HG02938 (cell line): ENCODE data around the gene C1orf216.
"Not testable (repeated sequence)": the region's sequence is repeated elsewhere in the genome, so short reads cannot be mapped to it uniquely, and the experiment has no call there.

Experiments used
- ATAC-seq: cut with Tn5 transposase; IDR thresholded peaks from one replicate; pipeline ENCODE4 v1.9.1; 2021; ENCODE audit warnings: mild to moderate bottlenecking, moderate library complexity; ENCODE audit not compliant: unreplicated experiment

Gene C1orf216, protein sequence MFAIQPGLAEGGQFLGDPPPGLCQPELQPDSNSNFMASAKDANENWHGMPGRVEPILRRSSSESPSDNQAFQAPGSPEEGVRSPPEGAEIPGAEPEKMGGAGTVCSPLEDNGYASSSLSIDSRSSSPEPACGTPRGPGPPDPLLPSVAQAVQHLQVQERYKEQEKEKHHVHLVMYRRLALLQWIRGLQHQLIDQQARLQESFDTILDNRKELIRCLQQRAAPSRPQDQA

GRCh38 chr1:35718492-35719336 lies at the start of gene C1orf216:
TSS of gene C1orf216 (minus strand) at chr1:35718884. CDS start at chr1:35716321, 2,563 bp downstream.
- ATAC-seq: no peak

GRCh38 chr1:35764283-35764682 lies 45.6 kb upstream of the C1orf216 start:
- ATAC-seq: no peak

GRCh38 chr1:35763201-35763600 lies 44.5 kb upstream of the C1orf216 start:
- ATAC-seq: no peak

GRCh38 chr1:35762141-35762540 lies 43.5 kb upstream of the C1orf216 start:
- no peak for ATAC-seq

DNA sequence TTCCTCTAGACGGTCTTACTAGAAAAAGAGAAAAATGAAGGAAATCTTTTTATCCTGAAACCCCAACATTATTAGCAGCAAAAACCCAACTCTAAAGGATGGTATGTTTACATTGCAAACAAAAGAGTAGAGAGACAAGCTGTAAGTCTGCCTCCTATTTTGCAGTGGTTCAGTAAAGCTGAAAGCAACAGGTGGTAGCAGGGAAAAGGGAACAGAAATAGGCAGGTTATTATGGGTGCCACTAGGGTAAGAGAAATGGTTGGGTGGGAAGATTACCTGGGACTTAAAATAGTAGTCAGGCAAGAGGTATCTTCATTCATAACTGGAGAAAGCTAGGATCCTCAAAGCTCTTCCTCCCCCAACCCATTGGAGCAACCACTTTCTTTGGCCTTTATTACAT lies 37.4 kb upstream of the C1orf216 start:
- ATAC-seq: no peak

DNA sequence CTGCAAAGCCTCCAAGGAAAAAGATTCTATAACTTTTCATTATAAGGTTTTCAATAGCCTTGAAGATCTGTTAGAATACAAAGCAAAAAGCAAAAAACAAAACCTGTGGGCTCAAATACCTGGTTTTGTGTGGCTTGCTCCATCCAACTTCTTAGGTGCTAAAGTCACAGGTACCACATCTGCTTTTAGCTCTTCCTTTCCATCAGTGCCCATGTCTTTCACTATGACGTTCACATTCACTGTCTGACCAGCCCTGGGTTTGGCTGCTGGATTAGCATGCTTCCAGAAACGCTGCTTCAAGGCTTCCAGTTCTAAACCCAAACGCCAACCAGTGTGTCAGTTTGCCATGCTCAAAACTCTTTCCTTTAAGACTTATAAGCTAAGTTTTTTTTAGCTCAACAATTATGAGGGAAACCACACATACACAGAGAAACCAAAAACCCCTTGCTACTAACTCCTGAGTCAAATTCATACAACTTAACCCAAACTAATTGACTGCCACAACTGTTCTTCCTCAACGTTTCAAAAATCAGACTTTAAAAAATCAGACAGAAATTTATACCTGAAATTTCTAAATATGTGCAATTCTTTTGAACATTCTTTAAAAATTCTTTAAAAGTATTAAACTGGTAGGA lies 35.1 kb upstream of the C1orf216 start:
- no peak for ATAC-seq

DNA sequence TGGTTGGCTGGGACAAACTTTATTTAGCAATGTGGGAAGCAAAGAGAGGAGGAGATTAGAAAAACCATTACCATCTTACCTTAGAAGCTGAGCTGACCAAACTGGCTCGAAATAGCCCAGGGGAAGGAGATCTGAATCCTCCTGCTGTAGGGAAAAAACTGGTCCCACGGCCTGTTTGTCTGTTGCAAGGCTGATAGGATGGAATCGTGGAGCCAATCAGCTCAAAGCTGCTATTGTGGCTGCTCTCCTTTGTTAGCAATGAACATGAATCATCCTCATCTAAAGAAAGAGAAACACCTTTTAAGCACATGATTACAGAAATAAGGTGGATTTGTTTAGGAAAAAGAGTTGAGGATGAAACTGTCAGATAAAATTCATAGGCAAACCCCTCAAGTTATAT lies 29.6 kb upstream of the C1orf216 start:
- ATAC-seq: no peak

DNA sequence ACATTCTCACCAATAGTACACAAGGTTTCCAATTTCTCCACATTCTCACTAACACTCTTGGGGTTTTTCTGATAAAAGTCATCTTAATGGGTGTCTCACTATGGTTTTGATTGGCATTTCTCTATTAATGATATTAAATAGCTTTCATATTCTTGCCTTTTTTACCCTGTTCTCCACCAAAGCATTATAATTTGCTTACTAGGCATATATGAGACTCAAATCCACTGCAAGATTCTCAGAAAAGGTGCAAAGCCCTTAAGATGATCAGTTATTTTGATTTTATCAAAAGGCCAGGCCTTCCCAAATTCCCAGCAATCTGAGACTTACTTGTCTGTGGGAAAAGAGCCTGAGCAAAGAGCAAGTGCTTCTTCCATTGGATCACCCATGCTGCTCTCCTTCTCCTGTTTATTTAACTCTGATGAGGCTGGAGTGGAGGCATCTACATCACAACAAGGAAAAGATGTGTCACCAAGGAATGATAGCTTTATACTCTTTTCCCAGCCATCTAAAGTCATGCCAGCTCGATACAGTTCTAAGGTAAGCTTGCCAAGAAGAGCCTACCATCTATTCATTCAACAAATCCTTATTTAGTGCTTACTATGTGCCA lies 26.5 kb upstream of the C1orf216 start:
- no peak for ATAC-seq

DNA sequence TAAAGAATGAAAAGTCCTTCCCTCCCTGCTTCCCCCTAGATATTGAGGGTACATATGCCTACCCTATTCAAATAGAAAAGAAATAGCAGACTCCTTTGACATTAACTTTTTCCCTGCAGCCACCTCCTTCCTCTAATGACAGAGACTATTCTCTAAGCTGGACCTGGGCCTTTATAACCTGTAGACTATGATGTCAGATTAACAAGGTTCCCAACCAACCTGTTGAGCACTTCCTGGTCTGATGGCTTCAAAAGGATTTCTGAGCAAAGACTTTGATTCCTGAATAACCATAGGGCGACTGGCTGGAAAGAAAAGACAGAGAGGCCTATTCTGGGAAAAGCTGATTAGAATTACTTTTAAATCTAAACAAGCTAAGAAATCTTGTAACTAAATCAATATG lies 18.4 kb upstream of the C1orf216 start:
- ATAC-seq: no peak

- ATAC-seq: no peak
Observed at GRCh38 chr1:35727434-35728040, 8.9 kb upstream of the C1orf216 start.

DNA sequence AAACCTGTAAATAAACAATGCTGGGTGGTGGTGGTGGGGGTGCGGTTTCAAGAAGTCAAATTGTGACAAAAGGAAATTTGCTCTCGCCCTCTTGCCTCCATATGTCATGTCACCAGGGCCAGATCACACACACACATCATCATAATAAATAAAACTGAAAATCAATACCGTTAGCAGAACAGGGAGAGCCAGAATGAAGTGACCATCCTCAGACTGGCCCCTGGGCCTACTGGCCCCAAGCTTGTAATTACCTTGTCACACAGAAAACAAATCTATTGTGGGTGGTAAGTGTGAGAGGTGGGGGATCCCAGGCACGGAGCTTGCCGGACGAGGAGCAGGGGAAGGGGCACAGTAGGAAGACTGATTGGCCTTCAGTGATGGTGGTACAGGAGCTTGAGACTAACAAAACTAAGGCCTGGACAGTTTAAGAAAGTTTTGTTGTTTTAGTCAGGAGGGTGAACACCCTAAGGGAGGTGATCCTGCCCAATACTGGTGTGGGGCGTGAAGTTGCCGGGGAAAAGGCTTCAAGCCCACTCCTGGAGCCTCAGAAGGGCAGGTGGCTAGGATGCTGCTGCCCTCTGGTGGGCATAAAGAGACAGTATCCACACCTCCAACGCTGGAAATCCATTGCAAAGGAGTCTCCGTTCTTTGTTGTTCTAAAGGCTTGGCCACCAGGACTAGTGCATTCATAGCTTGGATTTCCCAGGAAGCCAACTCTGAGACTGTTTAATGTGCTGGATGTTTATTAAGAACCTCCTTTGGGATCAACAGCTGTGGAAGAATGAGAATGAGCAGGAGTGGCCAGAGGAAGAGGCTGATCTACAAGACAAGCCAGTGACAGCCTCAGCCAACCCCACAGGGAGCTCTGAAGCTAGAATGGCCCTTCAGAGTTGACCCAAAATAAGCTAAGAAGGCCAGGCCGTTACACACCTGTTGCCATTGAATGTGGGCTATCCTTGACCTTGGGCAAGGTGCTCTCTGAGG lies 8.1 kb upstream of the C1orf216 start:
- ATAC-seq: no peak

DNA sequence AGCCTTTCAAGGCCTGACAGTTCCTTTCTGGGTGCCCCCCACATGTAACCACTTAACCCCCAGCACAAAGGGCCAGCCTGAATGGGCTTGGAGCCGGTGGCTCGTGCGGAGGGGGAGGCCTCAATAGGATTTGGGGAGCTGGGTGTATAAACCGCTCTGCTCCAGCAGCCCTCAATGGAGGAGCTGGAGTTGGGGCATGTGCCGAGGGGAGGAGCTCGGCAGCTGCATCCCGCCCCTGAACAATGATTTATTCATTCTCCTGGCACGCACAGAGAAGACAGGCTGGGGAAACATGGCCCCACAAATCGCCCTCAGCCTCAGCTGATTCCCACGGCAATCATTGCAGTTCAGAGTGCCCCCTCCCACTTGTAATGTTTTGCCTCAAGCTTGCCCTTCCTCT lies 6.9 kb upstream of the C1orf216 start:
- ATAC-seq: no peak

DNA sequence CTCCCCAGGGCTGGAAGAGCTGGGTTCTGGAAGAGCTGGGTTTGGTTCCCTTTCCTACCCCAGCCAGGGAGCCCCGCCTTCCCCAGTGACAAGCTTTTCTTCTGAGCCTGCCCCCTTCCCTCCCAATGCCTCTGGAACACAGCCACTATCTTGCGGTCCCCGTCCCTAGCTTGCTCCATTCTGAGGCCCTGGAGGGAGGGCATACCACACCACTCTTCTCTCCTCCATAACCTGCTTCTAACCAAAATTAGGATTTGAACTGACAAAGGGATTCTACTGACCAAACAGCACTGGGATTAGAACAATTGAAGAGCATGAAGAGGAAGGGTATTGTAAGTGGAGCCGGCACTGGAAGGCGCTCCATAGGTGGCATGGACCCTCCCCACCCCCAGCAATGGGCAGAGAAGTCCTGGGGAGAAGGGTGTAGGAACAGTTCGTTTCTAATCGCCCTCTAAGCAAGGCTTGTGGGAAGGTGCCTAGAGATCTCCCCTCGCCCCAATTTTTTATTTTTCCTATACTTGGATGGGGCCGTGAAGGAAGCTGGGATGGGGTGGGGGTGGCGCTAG lies 690 bp downstream of the C1orf216 start:
- ATAC-seq: no peak

DNA sequence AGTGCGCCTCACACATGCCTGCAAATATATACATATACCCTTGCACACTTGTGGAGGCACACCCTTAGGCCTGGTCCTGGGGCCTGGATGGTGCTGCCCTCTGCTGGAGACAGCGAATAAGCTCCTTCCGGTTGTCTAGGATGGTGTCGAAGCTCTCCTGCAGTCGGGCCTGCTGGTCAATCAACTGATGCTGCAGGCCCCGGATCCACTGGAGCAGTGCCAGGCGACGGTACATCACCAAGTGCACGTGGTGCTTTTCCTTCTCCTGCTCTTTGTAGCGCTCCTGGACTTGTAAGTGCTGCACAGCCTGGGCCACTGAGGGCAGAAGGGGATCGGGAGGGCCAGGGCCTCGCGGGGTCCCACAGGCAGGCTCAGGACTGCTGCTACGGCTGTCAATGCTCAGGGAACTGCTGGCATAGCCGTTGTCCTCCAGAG lies 3.1 kb downstream of the C1orf216 start:
- ATAC-seq: no peak

GRCh38 chr1:35714921-35715567 lies 3.6 kb downstream of the C1orf216 start:
- no peak for ATAC-seq

DNA sequence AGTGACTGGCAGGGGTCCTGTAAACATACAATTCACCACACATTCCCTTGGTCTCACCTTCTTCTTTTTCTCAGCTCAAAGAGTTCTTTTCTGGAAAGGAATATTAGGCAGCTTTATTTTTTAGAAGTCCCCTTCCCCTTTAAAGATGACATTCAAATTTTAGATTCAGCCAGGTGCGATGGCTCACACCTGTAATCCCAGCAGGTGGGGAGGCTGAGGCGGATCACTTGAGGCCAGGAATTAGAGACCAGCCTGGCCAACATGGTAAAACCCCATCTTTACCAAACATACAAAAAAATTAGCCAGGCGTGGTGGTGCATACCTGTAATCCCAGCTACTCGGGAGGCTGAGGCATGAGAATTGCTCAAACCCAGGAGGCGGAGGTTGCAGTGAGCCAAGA lies 7.6 kb downstream of the C1orf216 start:
- not testable (repeated sequence) for ATAC-seq

GRCh38 chr1:35708952-35709351 lies 9.7 kb downstream of the C1orf216 start:
- no peak for ATAC-seq

DNA sequence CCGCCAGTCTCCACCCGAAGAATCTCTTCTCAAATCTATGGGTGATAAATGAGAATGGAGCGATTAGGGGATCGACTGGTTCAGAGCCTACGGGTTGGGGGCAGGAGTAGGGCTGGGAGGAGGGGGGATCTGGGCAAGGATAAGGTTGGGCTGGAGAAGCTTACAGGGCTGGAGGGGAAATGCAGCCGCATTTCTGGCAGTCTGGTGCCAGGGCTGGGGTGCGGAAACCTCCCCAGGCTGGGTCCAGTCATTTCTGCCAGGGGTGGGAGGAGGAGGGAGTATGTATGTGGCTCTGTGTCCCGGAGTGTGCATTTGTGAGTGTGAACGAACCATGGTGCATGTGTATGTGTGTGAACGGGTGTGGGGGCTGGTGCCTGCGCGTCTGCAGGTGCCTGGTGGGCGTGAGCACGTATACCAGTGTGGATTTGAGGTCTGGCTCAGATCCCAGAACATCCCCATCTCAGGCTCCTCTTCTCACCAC lies 10.2 kb downstream of the C1orf216 start:
- no peak for ATAC-seq
